ENCODE results near the gene RPRD1B. TPM values are rescaled to one million over a fixed set of nuclear protein-coding genes. Genes with fewer than 3 reads are reported as not detected.

RPRD1B gene
- total and polyA plus RNA-seq, 2 experiments from 2014 or later: 7.3 to 24.3 TPM

DNA sequence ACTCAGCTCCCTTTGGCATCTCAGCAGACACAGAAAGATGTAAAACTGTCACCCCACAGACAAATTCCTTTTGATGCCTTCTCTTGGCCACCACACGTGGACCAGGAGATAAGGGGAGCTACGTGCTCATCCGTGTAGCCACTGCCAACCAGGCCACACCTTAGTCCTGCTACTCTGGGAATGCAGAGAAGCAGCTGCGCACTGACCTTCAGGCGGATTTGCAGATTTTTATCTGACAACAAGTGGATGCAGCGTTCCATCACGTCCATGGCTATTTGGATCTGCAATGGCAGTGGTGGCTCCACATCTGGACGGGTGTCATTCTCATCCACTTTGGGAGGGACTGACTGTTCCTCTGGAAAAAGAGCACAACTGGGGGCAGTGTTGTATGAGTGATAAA, 31.1 kb upstream of the RPRD1B start:
- ATAC-seq (no peak), DNase-seq (ENCODE audit: low spot score) (no peak)
- H3K27ac Mint-ChIP-seq: no peak overlapping the region
- no peak overlapping the region for H3K27ac ChIP-seq (ENCODE audit: low read depth)
- peaks cover 21% of the 10 kb centered on the region for H4K20me1 ChIP-seq (replicated peaks; ENCODE audit: insufficient read depth)
- peaks cover 3% of the 10 kb centered on the region for H3K27me3 Mint-ChIP-seq (ENCODE audit: insufficient read depth, low read depth, poor library complexity)
- H3K4me2 ChIP-seq: no peak overlapping the region
- H3K9me2 ChIP-seq (ENCODE audit: insufficient read depth): no peaks in the 10 kb centered on the region
- H3K79me2 ChIP-seq (replicated peaks; ENCODE audit: insufficient read depth): peaks cover 6% of the 10 kb centered on the region
- H3F3A ChIP-seq (replicated peaks; ENCODE audit: low read depth): no peaks in the 10 kb centered on the region
- no peaks in the 10 kb centered on the region for H3K4me1 Mint-ChIP-seq
- peaks cover 46% of the 10 kb centered on the region for H3K36me3 Mint-ChIP-seq (ENCODE audit: low read depth)
- H3K4me3 Mint-ChIP-seq: no peak overlapping the region
- no peaks in the 10 kb centered on the region for H3K27me3 ChIP-seq (ENCODE audit: insufficient read depth)
- no peaks in the 10 kb centered on the region for H3K9me3 Mint-ChIP-seq
- no peak overlapping the region for H3K4me3 ChIP-seq
- no peak for TF ChIP-seq EZH2phosphoT487 (IDR thresholded peaks at IDR 0.05; ENCODE audit: unreplicated experiment)
- TF ChIP-seq, protein P1, sequence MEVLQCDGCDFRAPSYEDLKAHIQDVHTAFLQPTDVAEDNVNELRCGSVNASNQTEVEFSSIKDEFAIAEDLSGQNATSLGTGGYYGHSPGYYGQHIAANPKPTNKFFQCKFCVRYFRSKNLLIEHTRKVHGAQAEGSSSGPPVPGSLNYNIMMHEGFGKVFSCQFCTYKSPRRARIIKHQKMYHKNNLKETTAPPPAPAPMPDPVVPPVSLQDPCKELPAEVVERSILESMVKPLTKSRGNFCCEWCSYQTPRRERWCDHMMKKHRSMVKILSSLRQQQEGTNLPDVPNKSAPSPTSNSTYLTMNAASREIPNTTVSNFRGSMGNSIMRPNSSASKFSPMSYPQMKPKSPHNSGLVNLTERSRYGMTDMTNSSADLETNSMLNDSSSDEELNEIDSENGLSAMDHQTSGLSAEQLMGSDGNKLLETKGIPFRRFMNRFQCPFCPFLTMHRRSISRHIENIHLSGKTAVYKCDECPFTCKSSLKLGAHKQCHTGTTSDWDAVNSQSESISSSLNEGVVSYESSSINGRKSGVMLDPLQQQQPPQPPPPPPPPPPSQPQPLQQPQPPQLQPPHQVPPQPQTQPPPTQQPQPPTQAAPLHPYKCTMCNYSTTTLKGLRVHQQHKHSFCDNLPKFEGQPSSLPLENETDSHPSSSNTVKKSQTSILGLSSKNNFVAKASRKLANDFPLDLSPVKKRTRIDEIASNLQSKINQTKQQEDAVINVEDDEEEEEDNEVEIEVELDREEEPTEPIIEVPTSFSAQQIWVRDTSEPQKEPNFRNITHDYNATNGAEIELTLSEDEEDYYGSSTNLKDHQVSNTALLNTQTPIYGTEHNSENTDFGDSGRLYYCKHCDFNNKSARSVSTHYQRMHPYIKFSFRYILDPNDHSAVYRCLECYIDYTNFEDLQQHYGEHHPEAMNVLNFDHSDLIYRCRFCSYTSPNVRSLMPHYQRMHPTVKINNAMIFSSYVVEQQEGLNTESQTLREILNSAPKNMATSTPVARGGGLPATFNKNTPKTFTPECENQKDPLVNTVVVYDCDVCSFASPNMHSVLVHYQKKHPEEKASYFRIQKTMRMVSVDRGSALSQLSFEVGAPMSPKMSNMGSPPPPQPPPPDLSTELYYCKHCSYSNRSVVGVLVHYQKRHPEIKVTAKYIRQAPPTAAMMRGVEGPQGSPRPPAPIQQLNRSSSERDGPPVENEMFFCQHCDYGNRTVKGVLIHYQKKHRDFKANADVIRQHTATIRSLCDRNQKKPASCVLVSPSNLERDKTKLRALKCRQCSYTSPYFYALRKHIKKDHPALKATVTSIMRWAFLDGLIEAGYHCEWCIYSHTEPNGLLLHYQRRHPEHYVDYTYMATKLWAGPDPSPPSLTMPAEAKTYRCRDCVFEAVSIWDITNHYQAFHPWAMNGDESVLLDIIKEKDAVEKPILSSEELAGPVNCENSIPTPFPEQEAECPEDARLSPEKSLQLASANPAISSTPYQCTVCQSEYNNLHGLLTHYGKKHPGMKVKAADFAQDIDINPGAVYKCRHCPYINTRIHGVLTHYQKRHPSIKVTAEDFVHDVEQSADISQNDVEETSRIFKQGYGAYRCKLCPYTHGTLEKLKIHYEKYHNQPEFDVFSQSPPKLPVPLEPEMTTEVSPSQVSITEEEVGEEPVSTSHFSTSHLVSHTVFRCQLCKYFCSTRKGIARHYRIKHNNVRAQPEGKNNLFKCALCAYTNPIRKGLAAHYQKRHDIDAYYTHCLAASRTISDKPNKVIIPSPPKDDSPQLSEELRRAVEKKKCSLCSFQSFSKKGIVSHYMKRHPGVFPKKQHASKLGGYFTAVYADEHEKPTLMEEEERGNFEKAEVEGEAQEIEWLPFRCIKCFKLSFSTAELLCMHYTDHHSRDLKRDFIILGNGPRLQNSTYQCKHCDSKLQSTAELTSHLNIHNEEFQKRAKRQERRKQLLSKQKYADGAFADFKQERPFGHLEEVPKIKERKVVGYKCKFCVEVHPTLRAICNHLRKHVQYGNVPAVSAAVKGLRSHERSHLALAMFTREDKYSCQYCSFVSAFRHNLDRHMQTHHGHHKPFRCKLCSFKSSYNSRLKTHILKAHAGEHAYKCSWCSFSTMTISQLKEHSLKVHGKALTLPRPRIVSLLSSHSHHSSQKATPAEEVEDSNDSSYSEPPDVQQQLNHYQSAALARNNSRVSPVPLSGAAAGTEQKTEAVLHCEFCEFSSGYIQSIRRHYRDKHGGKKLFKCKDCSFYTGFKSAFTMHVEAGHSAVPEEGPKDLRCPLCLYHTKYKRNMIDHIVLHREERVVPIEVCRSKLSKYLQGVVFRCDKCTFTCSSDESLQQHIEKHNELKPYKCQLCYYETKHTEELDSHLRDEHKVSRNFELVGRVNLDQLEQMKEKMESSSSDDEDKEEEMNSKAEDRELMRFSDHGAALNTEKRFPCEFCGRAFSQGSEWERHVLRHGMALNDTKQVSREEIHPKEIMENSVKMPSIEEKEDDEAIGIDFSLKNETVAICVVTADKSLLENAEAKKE (CRISPR knock-in tag; IDR thresholded peaks at IDR 0.05): no peak
- TF ChIP-seq STAT1 (IDR thresholded peaks at IDR 0.05; ENCODE audit: unreplicated experiment): no peak
- no peak for TF ChIP-seq EZH2 (IDR thresholded peaks at IDR 0.05; ENCODE audit: low read depth, unreplicated experiment)
- TF ChIP-seq CREB1 (CRISPR knock-in tag; IDR thresholded peaks at IDR 0.05; ENCODE audit: low read depth): no peak
- no peak for TF ChIP-seq ZNF114 (CRISPR knock-in tag; IDR thresholded peaks at IDR 0.05)
- TF ChIP-seq, protein P2, sequence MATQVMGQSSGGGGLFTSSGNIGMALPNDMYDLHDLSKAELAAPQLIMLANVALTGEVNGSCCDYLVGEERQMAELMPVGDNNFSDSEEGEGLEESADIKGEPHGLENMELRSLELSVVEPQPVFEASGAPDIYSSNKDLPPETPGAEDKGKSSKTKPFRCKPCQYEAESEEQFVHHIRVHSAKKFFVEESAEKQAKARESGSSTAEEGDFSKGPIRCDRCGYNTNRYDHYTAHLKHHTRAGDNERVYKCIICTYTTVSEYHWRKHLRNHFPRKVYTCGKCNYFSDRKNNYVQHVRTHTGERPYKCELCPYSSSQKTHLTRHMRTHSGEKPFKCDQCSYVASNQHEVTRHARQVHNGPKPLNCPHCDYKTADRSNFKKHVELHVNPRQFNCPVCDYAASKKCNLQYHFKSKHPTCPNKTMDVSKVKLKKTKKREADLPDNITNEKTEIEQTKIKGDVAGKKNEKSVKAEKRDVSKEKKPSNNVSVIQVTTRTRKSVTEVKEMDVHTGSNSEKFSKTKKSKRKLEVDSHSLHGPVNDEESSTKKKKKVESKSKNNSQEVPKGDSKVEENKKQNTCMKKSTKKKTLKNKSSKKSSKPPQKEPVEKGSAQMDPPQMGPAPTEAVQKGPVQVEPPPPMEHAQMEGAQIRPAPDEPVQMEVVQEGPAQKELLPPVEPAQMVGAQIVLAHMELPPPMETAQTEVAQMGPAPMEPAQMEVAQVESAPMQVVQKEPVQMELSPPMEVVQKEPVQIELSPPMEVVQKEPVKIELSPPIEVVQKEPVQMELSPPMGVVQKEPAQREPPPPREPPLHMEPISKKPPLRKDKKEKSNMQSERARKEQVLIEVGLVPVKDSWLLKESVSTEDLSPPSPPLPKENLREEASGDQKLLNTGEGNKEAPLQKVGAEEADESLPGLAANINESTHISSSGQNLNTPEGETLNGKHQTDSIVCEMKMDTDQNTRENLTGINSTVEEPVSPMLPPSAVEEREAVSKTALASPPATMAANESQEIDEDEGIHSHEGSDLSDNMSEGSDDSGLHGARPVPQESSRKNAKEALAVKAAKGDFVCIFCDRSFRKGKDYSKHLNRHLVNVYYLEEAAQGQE (IDR thresholded peaks at IDR 0.05; ENCODE audit: unreplicated experiment): no peak
- TF ChIP-seq NANOG (IDR thresholded peaks at IDR 0.05; ENCODE audit: borderline replicate concordance): no peak
- no peak for TF ChIP-seq JUNB (IDR thresholded peaks at IDR 0.05; ENCODE audit: unreplicated experiment)
- TF ChIP-seq POLR2AphosphoS5 (IDR thresholded peaks at IDR 0.05; ENCODE audit: low read depth): no peak
- no peak for TF ChIP-seq ETS1 (IDR thresholded peaks at IDR 0.05)
- no peak for TF ChIP-seq ZNF331 (CRISPR knock-in tag; IDR thresholded peaks at IDR 0.05; ENCODE audit: low read depth)
- TF ChIP-seq, protein P3, sequence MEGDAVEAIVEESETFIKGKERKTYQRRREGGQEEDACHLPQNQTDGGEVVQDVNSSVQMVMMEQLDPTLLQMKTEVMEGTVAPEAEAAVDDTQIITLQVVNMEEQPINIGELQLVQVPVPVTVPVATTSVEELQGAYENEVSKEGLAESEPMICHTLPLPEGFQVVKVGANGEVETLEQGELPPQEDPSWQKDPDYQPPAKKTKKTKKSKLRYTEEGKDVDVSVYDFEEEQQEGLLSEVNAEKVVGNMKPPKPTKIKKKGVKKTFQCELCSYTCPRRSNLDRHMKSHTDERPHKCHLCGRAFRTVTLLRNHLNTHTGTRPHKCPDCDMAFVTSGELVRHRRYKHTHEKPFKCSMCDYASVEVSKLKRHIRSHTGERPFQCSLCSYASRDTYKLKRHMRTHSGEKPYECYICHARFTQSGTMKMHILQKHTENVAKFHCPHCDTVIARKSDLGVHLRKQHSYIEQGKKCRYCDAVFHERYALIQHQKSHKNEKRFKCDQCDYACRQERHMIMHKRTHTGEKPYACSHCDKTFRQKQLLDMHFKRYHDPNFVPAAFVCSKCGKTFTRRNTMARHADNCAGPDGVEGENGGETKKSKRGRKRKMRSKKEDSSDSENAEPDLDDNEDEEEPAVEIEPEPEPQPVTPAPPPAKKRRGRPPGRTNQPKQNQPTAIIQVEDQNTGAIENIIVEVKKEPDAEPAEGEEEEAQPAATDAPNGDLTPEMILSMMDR (conservative IDR thresholded peaks at IDR 0.05; ENCODE audit: low read depth in 2 of 2): no peak
- no peaks in the 10 kb centered on the region for H3K4me1 ChIP-seq (ENCODE audit: insufficient read depth)
- H2AFZ ChIP-seq: no peak overlapping the region
- H3K36me3 ChIP-seq (ENCODE audit: insufficient read depth): peaks cover 47% of the 10 kb centered on the region
